Retinal pigment epithelial cell (primary cell): Measurements from ENCODE around the gene RAN.

Source experiments
- DNase-seq: peaks from one replicate; pipeline ENCODE4 v3.0.0-alpha.2; 2010; ENCODE audit warnings: low read depth
- H3K4me3 ChIP-seq: 2 replicates; pipeline ENCODE4 v1.5.1; 2011; ENCODE audit warnings: mild to moderate bottlenecking, low read length, control low read depth, moderate library complexity
- TF ChIP-seq, protein P1 (sequence below): conservative IDR thresholded peaks from 2 replicates; pipeline ENCODE4 v1.5.1; 2011; ENCODE audit warnings: low read depth, low read length, control low read depth, inconsistent platforms

The RAN gene

GRCh38 chr12:130871286-130872178 is at the start of gene RAN:
TSS of gene RAN (plus strand) at chr12:130872066. CDS start at chr12:130872594, 528 bp downstream.
- DNase-seq = peak; percentile 61
- TF ChIP-seq, protein P1, sequence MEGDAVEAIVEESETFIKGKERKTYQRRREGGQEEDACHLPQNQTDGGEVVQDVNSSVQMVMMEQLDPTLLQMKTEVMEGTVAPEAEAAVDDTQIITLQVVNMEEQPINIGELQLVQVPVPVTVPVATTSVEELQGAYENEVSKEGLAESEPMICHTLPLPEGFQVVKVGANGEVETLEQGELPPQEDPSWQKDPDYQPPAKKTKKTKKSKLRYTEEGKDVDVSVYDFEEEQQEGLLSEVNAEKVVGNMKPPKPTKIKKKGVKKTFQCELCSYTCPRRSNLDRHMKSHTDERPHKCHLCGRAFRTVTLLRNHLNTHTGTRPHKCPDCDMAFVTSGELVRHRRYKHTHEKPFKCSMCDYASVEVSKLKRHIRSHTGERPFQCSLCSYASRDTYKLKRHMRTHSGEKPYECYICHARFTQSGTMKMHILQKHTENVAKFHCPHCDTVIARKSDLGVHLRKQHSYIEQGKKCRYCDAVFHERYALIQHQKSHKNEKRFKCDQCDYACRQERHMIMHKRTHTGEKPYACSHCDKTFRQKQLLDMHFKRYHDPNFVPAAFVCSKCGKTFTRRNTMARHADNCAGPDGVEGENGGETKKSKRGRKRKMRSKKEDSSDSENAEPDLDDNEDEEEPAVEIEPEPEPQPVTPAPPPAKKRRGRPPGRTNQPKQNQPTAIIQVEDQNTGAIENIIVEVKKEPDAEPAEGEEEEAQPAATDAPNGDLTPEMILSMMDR = no peak
- peak within 1 kb of the TSS; percentile 60 for H3K4me3 ChIP-seq

GRCh38 chr12:130825771-130826150 is 46.1 kb upstream of the RAN start:
- DNase-seq = no peak
- no peak overlapping the region for H3K4me3 ChIP-seq
- TF ChIP-seq, protein P1 = no peak

- H3K4me3 ChIP-seq = no peak overlapping the region
- TF ChIP-seq, protein P1 = peak; percentile 67
- DNase-seq = peak; percentile 24
Observed at GRCh38 chr12:130826151-130826801, 45.6 kb upstream of the RAN start.

DNA sequence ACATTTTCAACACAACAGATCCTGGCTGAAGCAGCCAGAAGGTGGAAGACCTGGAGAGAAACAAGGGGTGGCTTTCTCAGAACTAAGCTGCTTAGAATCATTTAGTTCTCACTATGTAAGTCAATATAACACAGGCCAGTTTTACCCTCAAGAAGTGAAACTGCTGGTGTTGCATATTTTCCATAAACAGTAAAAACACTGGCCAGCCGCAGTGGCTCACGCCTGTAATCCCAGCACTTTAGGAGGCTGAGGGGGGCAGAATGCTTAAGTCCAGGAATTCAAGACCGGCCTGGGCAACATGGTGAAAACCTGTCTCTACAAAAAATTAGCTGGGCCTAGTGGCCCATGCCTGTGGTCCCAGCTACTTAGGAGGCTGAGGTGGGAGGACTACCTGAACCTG is 44.4 kb upstream of the RAN start:
- no peak overlapping the region for H3K4me3 ChIP-seq
- DNase-seq = peak; percentile 36
- TF ChIP-seq, protein P1 = no peak

- TF ChIP-seq, protein P1 = no peak
- DNase-seq = no peak
- no peak overlapping the region for H3K4me3 ChIP-seq
Observed at GRCh38 chr12:130828895-130829294, 43.0 kb upstream of the RAN start.

GRCh38 chr12:130829391-130830245 is 42.2 kb upstream of the RAN start:
- DNase-seq = no peak
- no peak overlapping the region for H3K4me3 ChIP-seq
- TF ChIP-seq, protein P1 = no peak
